GM21515 (cell line): ENCODE results near the gene PTPRM.

Experiments
- ATAC-seq: cut with Tn5 transposase; IDR thresholded peaks from one replicate; pipeline ENCODE4 v1.9.1; 2021; ENCODE audit not compliant: unreplicated experiment

Gene PTPRM

GRCh38 chr18:7886436-7886835, 319.3 kb downstream of the PTPRM start:
- no peak for ATAC-seq

- no peak for ATAC-seq
Observed at GRCh38 chr18:7889515-7889914, 322.4 kb downstream of the PTPRM start.

- ATAC-seq, result no peak
Observed at GRCh38 chr18:7890075-7890474, 323.0 kb downstream of the PTPRM start.

GRCh38 chr18:7892556-7892955, 325.4 kb downstream of the PTPRM start:
- no peak for ATAC-seq

GRCh38 chr18:7894592-7894991, 327.5 kb downstream of the PTPRM start:
- no peak for ATAC-seq

- no peak for ATAC-seq
Observed at GRCh38 chr18:7895346-7895745, 328.2 kb downstream of the PTPRM start.

- ATAC-seq, result no peak
Observed at GRCh38 chr18:7896161-7896560, 329.0 kb downstream of the PTPRM start.

- no peak for ATAC-seq
Observed at GRCh38 chr18:7896805-7897518, 329.8 kb downstream of the PTPRM start.

GRCh38 chr18:7898181-7898580, 331.1 kb downstream of the PTPRM start:
- ATAC-seq, result no peak

- ATAC-seq, result no peak
Observed at GRCh38 chr18:7899078-7899477, 332.0 kb downstream of the PTPRM start.

GRCh38 chr18:7900091-7900490, 333.0 kb downstream of the PTPRM start:
- ATAC-seq, result no peak

- ATAC-seq, result no peak
Observed at GRCh38 chr18:7901657-7902056, 334.5 kb downstream of the PTPRM start.

- no peak for ATAC-seq
Observed at GRCh38 chr18:7902399-7902839, 335.3 kb downstream of the PTPRM start.

GRCh38 chr18:7904529-7904928, 337.4 kb downstream of the PTPRM start:
- no peak for ATAC-seq

- no peak for ATAC-seq
Observed at GRCh38 chr18:7908681-7909299, 341.7 kb downstream of the PTPRM start.

GRCh38 chr18:7914834-7915670, 347.9 kb downstream of the PTPRM start:
- no peak for ATAC-seq

GRCh38 chr18:7918701-7919100, 351.6 kb downstream of the PTPRM start:
- ATAC-seq, result no peak

- no peak for ATAC-seq
Observed at GRCh38 chr18:7919565-7919964, 352.4 kb downstream of the PTPRM start.

- no peak for ATAC-seq
Observed at GRCh38 chr18:7921938-7922587, 354.9 kb downstream of the PTPRM start.

GRCh38 chr18:7923105-7923504, 356.0 kb downstream of the PTPRM start:
- no peak for ATAC-seq

GRCh38 chr18:7924616-7925015, 357.5 kb downstream of the PTPRM start:
- no peak for ATAC-seq
